ENCODE data around the gene PLEKHD1.
"Not testable (repeated sequence)": the region's sequence is repeated elsewhere in the genome, so short reads cannot be mapped to it uniquely, and the experiment has no call there.

Gene PLEKHD1

DNA sequence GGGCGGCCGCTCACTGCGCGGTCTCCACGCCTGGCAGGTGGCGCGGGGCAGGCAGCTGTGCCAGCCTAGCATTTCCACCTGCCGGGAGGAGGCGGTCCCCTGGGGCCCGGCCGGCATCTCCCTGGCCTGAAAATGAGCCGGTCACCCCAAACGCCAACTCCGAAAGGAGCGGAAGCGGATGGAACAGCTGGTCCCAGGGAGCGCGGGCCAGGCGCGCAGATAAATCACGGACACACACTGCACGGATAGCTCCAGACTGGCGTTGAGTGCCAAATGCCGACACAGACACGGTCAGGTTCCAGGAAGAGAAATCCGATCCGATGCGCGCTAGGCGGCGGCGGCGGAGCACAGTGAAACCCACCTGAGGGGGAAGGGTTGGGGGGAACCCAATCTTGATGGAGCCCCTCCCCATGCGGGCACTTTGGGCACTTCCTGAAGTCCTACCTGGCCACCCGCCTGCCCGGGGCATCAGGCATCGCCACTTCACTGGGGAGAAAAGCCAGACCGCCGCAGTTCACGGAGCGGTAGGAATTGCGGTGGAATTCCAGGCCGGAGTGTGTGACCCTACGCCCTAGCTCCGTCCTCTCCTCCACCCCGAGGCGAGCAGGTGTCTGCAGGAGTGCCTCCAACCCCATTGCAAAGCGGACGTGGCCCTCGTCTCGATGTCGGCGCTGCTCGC is 624 bp upstream of the PLEKHD1 start:
- peak; percentile 25 for DNase-seq

DNA sequence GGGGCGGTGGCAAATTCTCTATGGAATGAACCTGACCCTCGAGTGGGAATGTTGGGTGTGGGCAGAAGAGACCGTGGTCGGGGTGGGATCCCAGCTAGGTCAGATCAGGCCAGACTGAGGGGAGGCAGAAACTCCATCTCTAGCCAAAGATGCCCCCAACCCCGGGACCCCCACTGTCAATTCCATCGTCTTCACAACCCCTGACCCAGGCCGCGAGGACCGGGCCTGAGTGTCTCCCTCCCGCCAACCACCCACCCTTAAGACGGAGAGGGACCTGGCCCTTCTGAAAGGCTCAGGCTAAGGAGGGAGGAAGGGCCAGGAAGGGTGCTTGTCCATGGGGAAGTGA is 760 bp downstream of the PLEKHD1 start:
- DNase-seq = no peak

DNA sequence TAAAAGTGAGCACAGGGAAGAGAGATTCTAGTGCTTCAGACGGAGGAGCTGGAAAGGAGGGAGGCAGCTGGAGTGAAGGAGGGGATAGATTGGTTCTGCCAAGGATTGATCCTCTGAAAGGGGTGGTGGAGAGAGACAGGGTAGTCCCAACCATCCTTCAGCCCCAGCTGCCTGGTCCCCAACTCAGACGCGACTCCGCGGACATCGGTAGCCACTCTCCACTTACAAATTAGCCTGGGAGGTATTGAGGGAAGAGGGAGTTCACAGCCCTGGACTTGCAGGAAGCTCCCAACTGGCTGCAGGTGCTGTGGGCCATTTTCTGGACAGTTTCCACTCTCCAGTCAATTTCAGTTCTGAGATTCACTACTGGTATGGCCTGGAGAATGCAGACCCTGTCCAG is 1.2 kb downstream of the PLEKHD1 start:
- no peak for DNase-seq

DNA sequence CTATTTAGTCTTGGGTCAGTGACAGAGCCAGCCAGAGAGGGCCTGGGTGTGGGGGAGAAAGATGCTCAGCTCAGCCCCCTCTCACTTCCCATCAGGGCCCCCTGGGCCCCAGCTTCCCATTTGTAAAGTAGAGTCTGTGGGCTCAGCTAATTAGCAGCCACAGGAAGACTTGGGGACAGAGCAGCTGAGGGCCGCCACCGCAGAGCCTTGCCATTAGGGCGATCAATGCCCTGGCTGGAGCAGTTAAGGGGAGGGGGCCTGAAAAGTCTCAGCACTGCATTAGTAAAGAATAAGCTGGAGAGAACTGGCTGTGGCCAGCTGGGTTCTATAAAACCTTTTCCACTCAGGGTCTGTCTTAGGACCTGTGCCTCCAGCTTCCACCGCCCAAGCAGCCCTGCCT is 2.7 kb downstream of the PLEKHD1 start:
- DNase-seq = no peak

DNA sequence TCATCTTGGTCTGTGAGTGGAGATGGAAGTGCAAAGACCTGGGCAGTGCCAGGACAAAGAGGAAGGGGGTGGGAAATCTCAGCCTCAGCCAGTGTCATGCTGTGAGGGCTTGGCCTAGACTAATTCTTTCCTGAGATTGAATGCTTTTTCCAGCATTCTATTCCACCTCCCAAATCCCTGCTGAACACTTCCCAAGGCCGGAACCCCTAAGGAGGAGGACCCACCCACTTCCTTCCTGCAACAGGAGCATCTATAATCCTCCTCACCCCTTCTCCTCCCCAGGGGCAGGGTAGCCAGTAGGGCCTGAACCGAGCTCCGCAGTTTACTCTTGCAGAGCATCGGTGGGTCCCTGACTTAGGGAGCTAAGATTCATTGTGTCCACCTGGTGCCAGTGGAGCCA is 3.2 kb downstream of the PLEKHD1 start:
- no peak for DNase-seq

DNA sequence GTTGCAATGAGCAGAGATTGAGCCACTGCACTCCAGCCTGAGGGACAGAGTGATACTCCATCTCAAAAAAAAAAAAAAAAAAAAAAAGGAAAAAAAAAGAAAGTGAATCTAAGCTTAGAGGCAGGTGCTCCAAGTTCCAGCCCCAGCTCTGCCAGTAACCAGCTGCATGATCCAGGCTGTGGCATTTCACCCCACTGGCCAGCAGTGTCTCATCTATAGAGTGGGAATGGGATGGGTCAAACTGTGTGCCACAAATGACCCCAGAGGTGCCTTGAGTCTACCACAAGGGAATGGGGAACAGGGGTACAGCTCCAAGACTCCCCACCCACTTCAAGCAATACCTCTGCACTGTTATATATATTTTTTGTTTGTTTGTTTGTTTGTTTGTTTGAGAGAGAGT is 5.0 kb downstream of the PLEKHD1 start:
- no peak for DNase-seq

DNA sequence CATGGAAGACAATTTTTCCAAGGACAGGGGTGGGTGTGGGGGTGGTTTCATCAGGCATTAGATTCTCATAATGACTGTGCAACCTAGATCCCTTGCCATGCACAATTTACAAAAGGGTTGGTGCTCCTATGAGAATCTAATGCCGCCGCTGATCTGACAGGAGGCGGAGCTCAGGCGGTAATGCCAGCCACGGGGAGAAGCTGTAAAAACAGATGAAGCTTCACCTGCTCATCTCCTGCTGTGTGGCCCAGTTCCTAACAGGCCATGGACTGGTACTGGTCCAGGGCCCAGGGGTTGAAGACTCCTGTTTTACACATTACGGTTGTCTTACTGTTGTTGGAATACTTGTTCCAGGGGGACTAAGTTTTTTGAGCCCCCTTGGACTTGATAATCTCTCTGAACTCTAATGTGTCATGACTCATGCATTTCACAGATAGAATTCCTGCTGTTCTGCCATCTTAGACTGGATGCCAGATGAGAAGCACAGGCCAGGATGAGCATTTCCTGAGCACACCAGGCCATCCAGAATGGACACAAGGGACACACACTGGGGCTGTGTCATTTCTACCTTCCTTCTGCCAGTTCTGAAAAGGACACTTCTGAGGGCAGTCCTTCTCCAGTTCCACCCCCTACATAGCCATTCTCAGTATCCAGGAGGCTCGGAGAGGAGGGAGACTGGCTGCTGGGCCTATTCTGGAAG is 5.8 kb downstream of the PLEKHD1 start:
- no peak for DNase-seq

DNA sequence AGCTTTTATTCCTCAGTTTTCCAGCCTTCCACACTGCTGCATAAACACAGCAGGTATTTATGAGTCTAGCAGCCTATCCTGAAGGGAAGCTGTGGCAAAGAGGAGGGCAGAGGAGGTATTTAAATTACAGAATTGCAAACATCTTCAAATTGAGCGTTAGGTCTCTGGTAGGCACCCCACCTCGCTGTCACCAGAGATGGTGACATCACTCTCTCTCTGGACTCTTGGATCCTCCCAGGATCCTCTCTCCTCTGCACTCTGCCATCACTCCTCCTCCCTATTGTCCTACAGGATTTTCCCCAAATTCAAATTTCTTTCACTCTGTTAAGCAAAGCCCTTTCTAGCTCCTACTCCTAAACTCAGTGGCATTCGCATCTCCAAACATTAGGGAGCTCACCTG is 6.7 kb downstream of the PLEKHD1 start:
- no peak for DNase-seq

DNA sequence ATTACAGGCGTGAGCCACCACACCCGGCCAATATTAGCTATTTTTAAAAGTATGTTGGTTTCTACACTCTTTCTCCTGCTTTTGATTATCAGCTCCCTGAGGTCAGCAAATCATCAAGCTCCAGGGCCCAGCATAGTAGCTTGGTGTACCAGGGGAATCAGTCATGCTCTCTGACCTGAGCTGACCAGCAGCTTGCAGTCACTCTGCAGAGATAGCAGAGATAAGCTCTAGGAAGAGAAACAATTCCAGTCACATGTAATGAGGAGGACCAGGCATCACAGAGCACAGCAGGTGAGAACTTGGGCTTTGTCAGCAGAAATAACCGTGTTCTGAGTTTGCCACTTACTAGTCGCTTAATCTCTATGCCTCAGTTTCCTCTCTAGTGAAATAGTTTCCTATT is 8.5 kb downstream of the PLEKHD1 start:
- no peak for DNase-seq

DNA sequence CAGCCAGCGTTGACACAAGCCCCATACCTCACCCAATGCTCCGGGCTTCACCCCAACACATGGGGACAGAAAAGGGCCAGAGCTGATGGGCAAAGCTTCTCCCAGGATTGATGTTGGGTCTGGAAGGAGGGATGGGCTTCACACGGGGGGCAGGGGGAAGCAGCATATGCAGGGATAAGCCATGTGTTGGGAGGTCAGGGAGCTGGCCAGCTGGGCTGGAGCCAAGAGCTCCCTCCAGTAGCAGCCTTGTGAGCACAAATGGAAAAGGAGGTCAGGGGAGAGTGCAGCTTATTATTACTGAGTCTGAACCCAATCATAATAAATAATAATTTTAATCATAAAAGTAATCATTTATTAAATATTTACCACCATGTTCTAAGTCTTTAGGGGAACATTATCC is 9.3 kb downstream of the PLEKHD1 start:
- no peak for DNase-seq

DNA sequence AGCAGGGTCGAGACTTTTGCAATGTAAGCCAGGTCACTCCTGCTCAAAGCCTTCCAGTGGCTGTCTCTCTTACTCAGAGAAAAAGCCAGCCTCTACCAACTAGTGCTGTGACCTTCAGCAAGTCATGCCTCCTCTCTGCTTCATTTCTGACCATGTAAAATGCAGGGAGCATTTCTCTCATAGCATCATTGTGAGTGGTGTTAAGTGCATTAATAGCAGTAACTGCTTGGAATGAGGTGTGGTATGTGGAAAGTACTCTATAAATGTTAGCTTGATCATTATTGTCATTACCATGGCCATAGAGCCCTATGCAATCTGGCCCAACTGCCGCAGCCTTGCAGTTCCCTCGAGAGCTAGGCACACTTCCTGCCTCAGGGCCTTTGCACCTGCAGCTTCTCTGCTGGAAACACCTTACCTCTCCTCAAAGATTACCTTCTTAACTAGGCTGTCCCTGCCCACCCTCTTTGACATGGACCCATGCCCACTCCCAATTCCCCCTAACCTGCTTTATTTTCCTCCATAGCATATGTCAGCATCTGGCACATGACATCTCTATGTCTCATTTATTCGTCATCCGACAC is 10.9 kb downstream of the PLEKHD1 start:
- DNase-seq = no peak

DNA sequence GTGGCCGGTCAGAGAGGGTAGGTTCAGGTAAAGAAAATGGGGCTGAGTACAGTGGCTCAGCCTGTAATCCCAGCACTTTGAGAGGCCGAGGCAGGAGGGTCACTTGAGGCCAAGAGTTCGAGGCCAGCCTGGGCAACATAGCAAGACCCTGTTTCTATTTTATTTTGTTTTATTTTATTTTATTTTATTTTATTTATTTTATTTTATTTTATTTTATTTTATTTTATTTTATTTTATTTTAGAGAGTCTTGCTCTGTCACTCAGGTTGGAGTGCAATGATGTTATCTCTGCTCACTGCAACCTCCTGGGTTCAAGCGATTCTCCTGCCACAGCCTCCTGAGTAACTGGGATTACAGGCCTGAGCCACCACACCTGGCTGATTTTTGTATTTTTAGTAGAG is 13.3 kb downstream of the PLEKHD1 start:
- not testable (repeated sequence) for DNase-seq

DNA sequence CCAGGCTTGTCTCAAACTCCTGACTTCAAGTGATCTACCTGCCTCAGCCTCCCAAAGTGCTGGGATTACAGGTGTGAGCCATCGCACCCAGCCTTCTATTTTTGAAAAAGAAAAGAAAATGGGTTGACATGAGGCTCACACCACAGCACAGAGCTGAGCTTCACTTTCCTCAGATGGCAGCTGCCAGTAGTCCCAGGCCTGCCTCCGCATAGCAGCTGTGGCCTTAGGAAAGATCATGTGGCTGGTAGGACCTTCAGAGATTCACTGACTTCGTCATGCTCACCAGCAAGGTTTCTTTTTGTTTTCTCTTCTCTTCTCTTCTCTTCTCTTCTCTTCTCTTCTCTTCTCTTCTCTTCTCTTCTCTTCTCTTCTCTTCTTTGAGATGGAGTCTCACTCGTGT is 13.8 kb downstream of the PLEKHD1 start:
- DNase-seq = not testable (repeated sequence)

DNA sequence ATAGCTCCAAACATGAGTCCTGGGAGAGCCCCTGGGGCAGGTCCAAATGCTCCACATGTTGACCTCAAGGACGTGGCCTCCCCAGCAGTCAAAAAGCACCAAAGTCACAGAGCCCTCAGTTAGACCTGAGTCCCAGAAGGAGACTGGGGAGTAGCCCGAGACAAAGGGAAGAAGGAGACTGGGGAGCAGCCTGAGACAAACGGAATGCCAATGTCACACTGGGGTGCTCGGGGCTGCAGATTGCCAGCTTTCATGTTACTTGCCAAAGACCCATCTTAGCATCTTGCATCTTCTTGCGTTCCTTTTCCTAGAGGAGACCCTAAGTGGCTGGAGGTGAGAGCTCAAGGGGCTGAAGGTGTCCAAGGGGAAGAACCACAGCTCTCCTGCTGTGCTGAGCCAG is 14.9 kb downstream of the PLEKHD1 start:
- no peak for DNase-seq

DNA sequence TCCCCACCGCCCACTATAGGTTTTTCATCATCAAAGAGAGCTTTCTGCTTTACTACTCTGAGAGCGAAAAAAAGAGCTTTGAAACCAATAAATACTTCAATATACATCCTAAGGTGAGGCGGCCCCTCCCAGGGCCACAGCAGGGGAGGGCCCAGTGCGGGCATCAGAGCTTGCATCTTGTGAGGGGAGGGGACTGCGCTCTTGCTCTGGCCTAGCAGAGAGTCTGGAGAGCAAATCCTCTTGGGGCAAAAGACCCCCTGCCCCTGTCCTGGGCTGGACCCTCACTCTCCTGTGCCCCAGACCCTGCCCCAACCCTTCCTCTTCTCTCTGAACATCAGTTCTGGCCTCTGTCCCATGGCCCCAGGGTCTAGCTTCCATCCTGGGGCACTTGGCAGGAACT is 15.6 kb downstream of the PLEKHD1 start:
- no peak for DNase-seq

DNA sequence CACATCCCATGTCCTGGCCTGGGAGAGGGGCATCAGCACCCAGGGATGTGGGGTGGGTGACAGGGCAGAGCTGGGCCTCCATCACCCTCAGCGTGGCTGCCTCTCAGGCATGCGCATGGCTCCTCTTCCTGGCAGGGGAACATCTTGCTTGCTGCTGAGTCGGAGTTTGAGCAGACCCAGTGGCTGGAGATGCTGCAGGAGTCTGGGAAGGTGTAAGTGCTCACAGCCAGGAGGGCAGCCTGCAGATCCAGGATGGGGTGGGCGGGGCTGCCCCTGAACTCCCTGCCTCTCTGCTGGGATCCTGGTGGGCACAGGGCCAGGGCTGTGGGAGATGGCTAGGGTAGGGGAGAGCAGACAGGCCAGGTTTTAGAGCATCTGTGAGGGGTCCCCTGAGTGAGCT is 16.2 kb downstream of the PLEKHD1 start:
- DNase-seq = no peak

DNA sequence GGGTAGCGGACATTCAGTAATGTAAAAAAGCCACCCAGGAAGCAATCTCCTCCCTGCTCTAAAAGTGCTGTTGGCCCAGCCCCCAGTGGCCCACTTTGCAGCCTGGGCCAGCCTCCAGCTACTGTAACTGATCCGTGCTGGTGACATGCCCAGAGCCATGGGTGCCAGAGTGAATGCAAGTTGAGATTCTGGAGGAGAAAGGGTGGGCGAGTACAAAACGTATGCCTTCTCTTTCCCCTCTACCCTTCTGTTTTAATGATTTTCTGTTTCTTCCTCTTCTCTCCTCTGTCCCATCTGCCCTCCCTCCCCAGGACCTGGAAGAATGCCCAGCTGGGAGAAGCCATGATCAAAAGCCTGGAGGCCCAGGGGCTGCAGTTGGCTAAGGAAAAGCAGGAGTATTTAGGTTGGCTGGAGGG is 16.9 kb downstream of the PLEKHD1 start:
- no peak for DNase-seq

DNA sequence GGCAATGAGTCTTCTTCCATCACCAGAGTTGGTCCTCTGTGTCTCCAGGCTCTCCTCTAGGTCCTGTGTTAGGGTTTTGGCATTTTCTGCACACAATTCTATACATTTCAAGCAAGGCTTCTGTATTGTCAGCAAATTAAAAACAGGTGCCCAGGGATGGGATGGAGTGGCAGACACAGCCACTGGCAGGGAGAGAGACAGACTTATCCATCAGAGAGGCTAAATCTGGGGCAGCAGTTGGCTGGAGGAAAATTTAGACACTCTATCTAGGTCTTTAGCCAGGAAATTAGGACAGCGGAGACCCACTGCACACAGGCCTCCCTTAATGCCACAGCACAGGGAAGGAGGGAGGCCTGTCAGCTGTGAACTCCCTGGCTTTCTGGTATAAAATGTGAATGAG is 20.2 kb downstream of the PLEKHD1 start:
- DNase-seq = no peak

DNA sequence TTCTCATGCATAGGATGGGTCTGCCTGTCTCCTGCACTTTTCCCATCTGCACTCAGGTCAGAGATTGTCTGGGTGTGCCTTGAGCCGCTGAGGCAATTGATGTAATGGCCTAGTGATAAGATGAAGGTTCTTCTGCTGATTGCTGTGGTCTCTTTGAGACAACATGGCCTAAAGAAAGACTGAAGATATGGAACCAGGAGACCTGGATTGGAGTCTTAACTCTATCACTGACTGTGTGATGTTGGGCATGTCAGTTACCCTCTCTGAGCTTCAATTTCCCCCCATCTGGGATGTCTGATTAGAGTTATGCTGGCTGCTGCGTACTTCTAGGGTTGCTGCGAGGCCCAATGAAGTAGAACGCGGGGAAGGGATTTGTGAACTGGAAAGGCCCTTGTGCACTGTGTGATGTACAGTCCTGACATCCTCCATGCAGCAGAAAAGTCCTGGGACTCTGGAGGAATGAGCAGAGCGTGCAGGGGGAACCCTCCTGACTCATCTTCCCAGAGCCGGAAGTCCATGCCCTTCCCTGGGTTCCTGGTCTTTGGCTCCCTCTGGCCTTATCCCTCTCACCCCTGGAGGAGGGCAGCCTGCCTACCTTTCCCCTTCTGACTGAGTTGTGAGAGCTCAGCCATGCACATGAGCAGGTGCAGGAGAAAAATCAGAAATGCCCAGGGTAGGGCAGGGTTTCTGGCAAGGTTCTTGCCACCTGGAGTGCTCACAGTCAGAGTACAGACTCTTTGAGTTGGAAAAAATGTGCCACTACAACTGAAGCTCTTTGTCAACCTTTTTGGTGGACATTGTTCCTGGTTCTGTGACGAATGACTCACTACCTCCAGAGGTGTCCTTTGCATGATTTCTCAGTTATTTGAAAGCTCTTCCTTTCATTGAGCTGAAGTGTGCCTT is 21.1 kb downstream of the PLEKHD1 start:
- DNase-seq = no peak

DNA sequence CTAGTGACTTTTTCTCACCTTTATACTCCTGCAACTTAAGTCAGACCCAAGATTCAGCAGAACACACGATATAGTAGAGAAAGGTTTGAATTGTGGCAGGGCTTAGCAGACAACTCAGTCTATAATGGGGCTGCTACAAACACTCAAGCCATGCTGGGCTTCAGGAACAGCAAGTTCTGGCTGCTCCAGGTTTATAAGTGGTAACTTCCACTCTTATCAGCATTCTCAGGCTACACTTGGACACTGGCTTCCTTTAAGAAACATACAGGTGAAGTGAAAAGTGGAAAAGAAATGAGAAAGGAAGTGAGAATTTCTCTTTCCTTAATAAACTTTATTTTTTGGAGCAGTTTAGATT is 21.7 kb downstream of the PLEKHD1 start:
- DNase-seq = no peak

DNA sequence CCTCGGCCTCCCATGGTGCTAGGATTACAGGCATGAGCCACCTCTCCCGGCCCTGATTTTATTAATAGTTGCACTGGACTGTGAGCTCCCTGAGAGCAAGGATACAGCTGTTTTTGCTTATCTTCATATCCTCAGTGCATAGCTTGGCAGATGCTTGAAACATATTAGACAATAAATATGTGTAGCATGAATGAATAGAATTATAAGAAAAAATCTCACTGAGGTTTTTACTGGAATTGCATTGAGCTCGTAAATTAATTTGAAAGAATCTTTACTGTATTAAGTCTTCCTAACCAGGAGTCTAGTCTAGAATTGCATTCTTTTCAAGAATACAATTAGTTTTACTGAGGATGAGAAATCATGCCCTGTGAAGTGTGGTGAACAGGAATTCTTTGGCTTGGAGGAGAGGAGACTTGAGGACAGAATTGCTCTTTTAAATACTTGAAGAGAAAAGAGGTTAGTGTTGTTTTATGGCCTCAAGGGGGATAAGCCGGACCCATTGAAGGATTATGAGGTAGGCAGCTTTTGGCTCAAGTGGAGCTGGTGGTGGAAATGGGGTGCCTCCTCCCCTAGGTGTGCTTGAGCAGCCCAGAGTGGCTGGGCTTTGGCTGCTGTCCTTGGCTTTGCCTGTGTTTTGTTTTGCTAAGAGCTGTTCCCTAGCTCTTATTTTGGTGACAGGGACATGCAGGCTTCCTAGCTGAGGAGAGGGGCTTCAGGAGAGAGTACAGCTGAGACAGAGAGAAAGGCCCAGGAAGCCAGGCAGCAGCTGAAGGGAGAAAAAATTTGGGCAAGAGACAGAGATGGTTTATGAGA is 34.0 kb downstream of the PLEKHD1 start:
- no peak for DNase-seq

DNA sequence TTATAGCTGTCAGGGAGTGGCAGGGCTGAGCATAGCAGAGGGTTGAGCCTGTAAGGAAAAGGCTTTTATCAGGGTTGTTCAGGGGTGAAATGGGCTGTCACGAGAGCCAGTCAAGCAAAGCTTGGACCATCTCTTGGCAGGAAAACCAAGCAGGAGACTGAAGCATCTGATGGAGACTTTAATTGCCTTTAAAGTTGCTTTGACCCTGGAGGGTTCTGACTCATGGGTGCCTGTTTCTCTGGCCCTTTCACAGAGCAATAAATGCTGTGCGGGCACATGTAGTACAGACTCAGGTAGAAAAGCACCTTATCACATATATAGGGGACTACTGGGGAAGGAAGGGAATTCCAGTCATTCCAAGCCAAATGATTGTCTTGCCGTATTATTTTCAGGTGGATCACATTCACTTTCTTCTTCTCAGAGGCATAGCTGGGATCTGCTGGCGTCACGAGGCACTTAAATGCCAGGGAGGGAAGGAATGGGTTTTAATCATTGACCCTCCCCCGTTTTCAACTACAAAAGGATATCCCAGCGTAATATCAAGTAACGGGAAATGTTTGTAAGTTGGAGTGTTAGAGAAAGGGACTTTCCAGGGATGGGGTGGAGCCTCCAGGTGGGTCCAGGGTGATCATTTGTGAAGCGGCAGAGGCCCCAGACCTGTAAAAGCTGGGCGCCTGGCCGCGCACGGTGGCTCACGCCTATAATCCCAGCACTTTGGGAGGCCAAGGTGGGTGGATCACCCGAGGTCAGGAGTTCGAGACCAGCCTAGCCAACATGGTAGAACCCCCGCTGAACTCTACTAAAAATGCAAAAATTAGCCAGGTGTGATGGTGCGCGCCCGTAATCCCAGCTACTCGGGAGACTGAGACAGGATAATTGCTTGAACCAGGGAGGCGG is 34.9 kb downstream of the PLEKHD1 start:
- DNase-seq = no peak

Measured in NCI-H510A (cell line).